ENCODE data around the gene RUNDC3A.

The RUNDC3A gene

GRCh38 chr17:44349553-44350070 lies 41.2 kb downstream of the RUNDC3A start:
- no peak overlapping the region for H3K27ac ChIP-seq (ENCODE audit: extremely low read depth, low read depth, low read length)
- H3K4me1 ChIP-seq (ENCODE audit: control insufficient read depth, insufficient read depth, low read length), result no peaks in the 10 kb centered on the region
- ChIA-PET CTCF (interaction anchor here (0.6 to 3.0 kb wide), 12 partner anchors 11 to 439 kb away, joined by 3 to 21 read pairs (median 8); no protein-coding TSS in a partner anchor), POLR2A (interaction anchor here (1.7 kb wide), 1 partner anchor 36 kb away, joined by 4 read pairs; no protein-coding TSS in a partner anchor)
- H3K36me3 ChIP-seq (ENCODE audit: control insufficient read depth in 2 of 2, insufficient read depth in 1 of 2, low read length in 2 of 2), result peaks cover 0 to 46% of the 10 kb centered on the region in 2 experiments; a peak in 1 of 3 replicates
- H3K9me3 ChIP-seq (ENCODE audit: control insufficient read depth, insufficient read depth, low read depth, low read length), result no peaks in the 10 kb centered on the region
- TF ChIP-seq ZFP3 (tag by site-specific recombination; IDR thresholded peaks at IDR 0.05; ENCODE audit: low read depth), result no peak
- TF ChIP-seq PRDM6 (tag by site-specific recombination; IDR thresholded peaks at IDR 0.05), result no peak
- TF ChIP-seq OSR2 (tag by site-specific recombination; IDR thresholded peaks at IDR 0.05), result no peak
- no peak for TF ChIP-seq ZNF10 (tag by site-specific recombination; IDR thresholded peaks at IDR 0.05)
- no peak for TF ChIP-seq RBAK (tag by site-specific recombination; IDR thresholded peaks at IDR 0.05)
- TF ChIP-seq ZNF211 (tag by site-specific recombination; IDR thresholded peaks at IDR 0.05; ENCODE audit: low read depth), result no peak
- H3K4me3 ChIP-seq (ENCODE audit: low read depth, low read length), result no peak overlapping the region

GRCh38 chr17:44350733-44351226 lies 42.4 kb downstream of the RUNDC3A start:
- no peak overlapping the region for H3K4me3 ChIP-seq (ENCODE audit: low read depth, low read length)
- no peak overlapping the region for H3K27ac ChIP-seq (ENCODE audit: extremely low read depth, low read depth, low read length)
- H3K4me1 ChIP-seq (ENCODE audit: control insufficient read depth, insufficient read depth, low read length), result no peaks in the 10 kb centered on the region
- peaks cover 0 to 55% of the 10 kb centered on the region in 2 experiments; a peak in 1 of 3 replicates for H3K36me3 ChIP-seq (ENCODE audit: control insufficient read depth in 2 of 2, insufficient read depth in 1 of 2, low read length in 2 of 2)
- no peaks in the 10 kb centered on the region for H3K9me3 ChIP-seq (ENCODE audit: control insufficient read depth, insufficient read depth, low read depth, low read length)
- ChIA-PET CTCF (interaction anchor here (0.7 to 3.0 kb wide), 22 partner anchors 9 to 407 kb away, joined by 3 to 21 read pairs (median 6); partner anchors contain the start of genes ASB16 and FAM171A2), POLR2A (interaction anchor here (0.7 to 1.6 kb wide), 2 partner anchors 130 to 144 kb away, joined by 4 read pairs; no protein-coding TSS in a partner anchor)
- TF ChIP-seq ZNF18 (tag by site-specific recombination; IDR thresholded peaks at IDR 0.05) (no peak), ZNF660 (tag by site-specific recombination; IDR thresholded peaks at IDR 0.05) (0 out of 2 replicates have a peak, but pooled peaks have one; percentile 27), ZNF394 (tag by site-specific recombination; IDR thresholded peaks at IDR 0.05; ENCODE audit: borderline replicate concordance) (peak; percentile 23; the same call in 1 of the 2 replicates), ZNF692 (tag by site-specific recombination; IDR thresholded peaks at IDR 0.05) (0 out of 2 replicates have a peak, but pooled peaks have one; percentile 42), PATZ1 (tag by site-specific recombination; IDR thresholded peaks at IDR 0.05) (peak; percentile 36; the same call in 1 of the 2 replicates), ZIC2 (tag by site-specific recombination; IDR thresholded peaks at IDR 0.05) (peak; percentile 72), OVOL3 (tag by site-specific recombination; IDR thresholded peaks at IDR 0.05) (no peak), ZNF391 (tag by site-specific recombination; IDR thresholded peaks at IDR 0.05; ENCODE audit: borderline replicate concordance, low read depth) (0 out of 2 replicates have a peak, but pooled peaks have one; percentile 34), GLIS1 (tag by site-specific recombination; IDR thresholded peaks at IDR 0.05) (peak; percentile 36; the same call in 1 of the 2 replicates), ZNF239 (tag by site-specific recombination; IDR thresholded peaks at IDR 0.05) (no peak), ZBTB17 (tag by site-specific recombination; IDR thresholded peaks at IDR 0.05) (peak; percentile 49), GLIS2 (tag by site-specific recombination; IDR thresholded peaks at IDR 0.05) (peak; percentile 54), SCRT2 (tag by site-specific recombination; IDR thresholded peaks at IDR 0.05) (peak; percentile 77), ZNF654 (tag by site-specific recombination; IDR thresholded peaks at IDR 0.05; ENCODE audit: low read depth) (peak; percentile 65), KLF8 (tag by site-specific recombination; IDR thresholded peaks at IDR 0.05) (peak; percentile 27; the same call in 1 of the 2 replicates), ZNF600 (tag by site-specific recombination; IDR thresholded peaks at IDR 0.05) (peak; percentile 36; the same call in 1 of the 2 replicates), ZFP69B (tag by site-specific recombination; IDR thresholded peaks at IDR 0.05) (peak; percentile 26; the same call in 1 of the 2 replicates), CTCF (tag by site-specific recombination; IDR thresholded peaks at IDR 0.05) (peak; percentile 86)
